VCaP (cell line): ENCODE measurements around the gene FAF1.

Experiments
- H3K27ac ChIP-seq: fragments of 450-650 bp; 2 replicates; pipeline ENCODE4 v1.5.1; 2017
- CTCF ChIP-seq: fragments of 450-650 bp; conservative IDR thresholded peaks from 2 replicates; pipeline ENCODE4 v1.5.1; 2017; ENCODE audit warnings: mild to moderate bottlenecking, moderate library complexity

FAF1 gene

GRCh38 chr1:50527249-50527986 lies 432.6 kb downstream of the FAF1 start:
- H3K27ac ChIP-seq, result no peak overlapping the region
- TF ChIP-seq CTCF, result no peak

- no peak overlapping the region for H3K27ac ChIP-seq
- TF ChIP-seq CTCF, result no peak
Observed at GRCh38 chr1:50526431-50526830, 433.6 kb downstream of the FAF1 start.

GRCh38 chr1:50523548-50523947 lies 436.5 kb downstream of the FAF1 start:
- no peak overlapping the region for H3K27ac ChIP-seq
- TF ChIP-seq CTCF, result no peak

GRCh38 chr1:50522691-50523342 lies 437.2 kb downstream of the FAF1 start:
- TF ChIP-seq CTCF, result no peak
- H3K27ac ChIP-seq, result no peak overlapping the region

GRCh38 chr1:50521703-50522102 lies 438.4 kb downstream of the FAF1 start:
- no peak overlapping the region for H3K27ac ChIP-seq
- no peak for TF ChIP-seq CTCF

GRCh38 chr1:50517488-50517887 lies 442.6 kb downstream of the FAF1 start:
- TF ChIP-seq CTCF, result no peak
- no peak overlapping the region for H3K27ac ChIP-seq

- no peak for TF ChIP-seq CTCF
- no peak overlapping the region for H3K27ac ChIP-seq
Observed at GRCh38 chr1:50516056-50516455, 444.0 kb downstream of the FAF1 start.
